A549 (cell line): ENCODE measurements around the gene TCF12. TPM values are rescaled to one million over a fixed set of nuclear protein-coding genes. Genes with fewer than 3 reads are reported as not detected.

Source experiments
- ATAC-seq, 2 experiments: fragments of 200-7000 bp in 1 of 2; fragments of >200 bp in 1 of 2; cut with Nextera tagmentation in 1 of 2; cut with Tn5 transposase in 1 of 2; 3 replicates each; pipeline versions ENCODE4 v1.8.0 to v1.9.1; 2018 to 2020; ENCODE audit warnings: mild to moderate bottlenecking in 1 of 2, moderate library complexity in 1 of 2
- CTCF ChIA-PET: fragments of 300-600 bp; sonication (Branson Sonifier 250); formaldehyde crosslinking; extraction: SDS; loops from one replicate; lab custom pipeline; 2021; ENCODE audit warnings: antibody characterized with exemption, inconsistent platforms; lab: Yijun Ruan, JAX
- POLR2A ChIA-PET: fragments of 350-600 bp; formaldehyde crosslinking; extraction: SDS; loops from one replicate; lab custom pipeline; 2021; ENCODE audit warnings: antibody characterized with exemption, inconsistent platforms; lab: Yijun Ruan, JAX
- DNase-seq, 2 experiments: peaks; one replicate each; pipeline versions ENCODE4 v3.0.0 to v3.0.0-alpha.2; 2011 to 2016; ENCODE audit warnings: low read depth in 1 of 2, low spot score in 1 of 2
- FAIRE-seq: peaks from 2 replicates; lab custom pipeline; 2011; peaks lifted over from hg19 to GRCh38; lab: Jason Lieb, UNC
- H3K27ac ChIP-seq, 2 experiments: fragments of >200 bp; sonication (Bioruptor Twin); formaldehyde crosslinking; 3 replicates each; pipeline ENCODE4 v1.5.1; 2016 to 2017
- H3K4me1 ChIP-seq: fragments of >200 bp; sonication (Bioruptor Twin); formaldehyde crosslinking; 3 replicates; pipeline ENCODE4 v1.6.1; 2016
- H3K4me2 ChIP-seq: fragments of >200 bp; sonication (Bioruptor Twin); formaldehyde crosslinking; 3 replicates; pipeline ENCODE4 v1.6.1; 2016
- H3K4me3 ChIP-seq: fragments of >200 bp; sonication (Bioruptor Twin); formaldehyde crosslinking; 3 replicates; pipeline ENCODE4 v1.5.1; 2016
- H3K9me3 ChIP-seq: fragments of >200 bp; sonication (Bioruptor Twin); formaldehyde crosslinking; 3 replicates; pipeline ENCODE4 v1.6.1; 2016
- BHLHE40 ChIP-seq: IDR thresholded peaks from 2 replicates; pipeline ENCODE4 v1.6.1; 2012; ENCODE audit warnings: low read depth, low read length, inconsistent platforms
- CBX8 ChIP-seq: fragments of 200-600 bp; sonication (generic); IDR thresholded peaks from 2 replicates; pipeline ENCODE4 v1.6.1; 2016
- CHD2 ChIP-seq: fragments of 150-350 bp; IDR thresholded peaks from 2 replicates; pipeline ENCODE4 v1.6.1; 2014; ENCODE audit warnings: low read length; ENCODE audit not compliant: partially characterized antibody
- CHD4 ChIP-seq: fragments of 200-600 bp; sonication (generic); IDR thresholded peaks from 2 replicates; pipeline ENCODE4 v1.6.1; 2016; ENCODE audit warnings: antibody characterized with exemption, mild to moderate bottlenecking, borderline replicate concordance
- E2F6 ChIP-seq: IDR thresholded peaks from 2 replicates; pipeline ENCODE4 v1.6.1; 2012; ENCODE audit warnings: low read depth, borderline replicate concordance
- EHF ChIP-seq: fragments of 250-450 bp; sonication (Bioruptor Pico); IDR thresholded peaks from 2 replicates; pipeline ENCODE4 v1.5.0; 2020; ENCODE audit warnings: mild to moderate bottlenecking
- EHMT2 ChIP-seq: fragments of 200-600 bp; sonication (generic); IDR thresholded peaks from 2 replicates; pipeline ENCODE4 v1.6.1; 2016; ENCODE audit warnings: antibody characterized with exemption, low read depth, mild to moderate bottlenecking, moderate library complexity
- FOSL2 ChIP-seq, 2 experiments: fragments of 450-650 bp in 1 of 2; fragments of >200 bp in 1 of 2; sonication (Bioruptor Twin) in 1 of 2; formaldehyde crosslinking; IDR thresholded peaks; 2 replicates each; pipeline versions ENCODE4 v1.5.0 to v1.6.1; 2016 to 2020; ENCODE audit warnings: mild to moderate bottlenecking in 1 of 2, moderate library complexity in 1 of 2
- HDAC2 ChIP-seq: fragments of 200-600 bp; sonication (generic); IDR thresholded peaks from 2 replicates; pipeline ENCODE4 v1.6.1; 2016
- HOXB13 ChIP-seq: fragments of 250-450 bp; sonication (Bioruptor Pico); IDR thresholded peaks from 2 replicates; pipeline ENCODE4 v1.5.0; 2020; ENCODE audit warnings: low read depth, mild to moderate bottlenecking, moderate library complexity
- JUNB ChIP-seq: fragments of >200 bp; sonication (Bioruptor Twin); formaldehyde crosslinking; IDR thresholded peaks from 2 replicates; pipeline ENCODE4 v1.6.1; 2016
- KDM1A ChIP-seq: fragments of 200-600 bp; sonication (generic); IDR thresholded peaks from 2 replicates; pipeline ENCODE4 v1.6.1; 2016; ENCODE audit warnings: low read depth, mild to moderate bottlenecking
- KDM5A ChIP-seq: fragments of 200-600 bp; sonication (generic); IDR thresholded peaks from 2 replicates; pipeline ENCODE4 v1.6.1; 2016; ENCODE audit warnings: antibody characterized with exemption, mild to moderate bottlenecking
- NR3C1 ChIP-seq: fragments of >200 bp; sonication (Bioruptor Twin); formaldehyde crosslinking; IDR thresholded peaks from 3 replicates; pipeline ENCODE4 v1.6.1; 2017
- PHF8 ChIP-seq: fragments of 200-600 bp; sonication (generic); IDR thresholded peaks from 2 replicates; pipeline ENCODE4 v1.6.1; 2016; ENCODE audit warnings: low read depth, mild to moderate bottlenecking, antibody characterized with exemption, moderate library complexity, borderline replicate concordance
- POLR2AphosphoS2 ChIP-seq: conservative IDR thresholded peaks from 2 replicates; pipeline ENCODE4 v1.6.1; 2012; ENCODE audit warnings: low read length, improper control_type of control experiment, inconsistent platforms
- RARB ChIP-seq: fragments of 250-450 bp; sonication (Bioruptor Pico); IDR thresholded peaks from 2 replicates; pipeline ENCODE4 v1.8.0; 2021; ENCODE audit warnings: mild to moderate bottlenecking, moderate library complexity
- RCOR1 ChIP-seq: fragments of 150-350 bp; IDR thresholded peaks from 2 replicates; pipeline ENCODE4 v1.6.1; 2014; ENCODE audit warnings: antibody characterized with exemption, low read length, low read depth
- RFX5 ChIP-seq: fragments of 450-650 bp; IDR thresholded peaks from 2 replicates; pipeline ENCODE4 v1.7.1; 2014; ENCODE audit warnings: antibody characterized with exemption, mild to moderate bottlenecking, moderate library complexity
- RNF2 ChIP-seq: fragments of 200-600 bp; sonication (generic); IDR thresholded peaks from 2 replicates; pipeline ENCODE4 v1.6.1; 2016; ENCODE audit warnings: low read depth, mild to moderate bottlenecking, antibody characterized with exemption, moderate library complexity, borderline replicate concordance
- TFCP2L1 ChIP-seq: fragments of 250-450 bp; sonication (Bioruptor Pico); IDR thresholded peaks from 2 replicates; pipeline ENCODE4 v1.5.0; 2021; ENCODE audit warnings: mild to moderate bottlenecking
- ZFP36 ChIP-seq: fragments of 450-650 bp; IDR thresholded peaks from 2 replicates; pipeline ENCODE4 v1.6.1; 2014; ENCODE audit warnings: borderline replicate concordance; ENCODE audit not compliant: partially characterized antibody
- ZNF302 ChIP-seq: fragments of 250-450 bp; sonication (Bioruptor Pico); IDR thresholded peaks from 2 replicates; pipeline ENCODE4 v1.9.0; 2021; ENCODE audit warnings: inconsistent platforms, mild to moderate bottlenecking, moderate library complexity
- WGBS: methylation state at CpG from one replicate; pipeline ENCODE4 v1.1.6; 2017; ENCODE audit errors: missing lambda C conversion rate; 5-methylcytosine and 5-hydroxymethylcytosine counted together
- polyA plus RNA-seq, 4 experiments: library from polyadenylated mRNA; depleted of rRNA in 3 of 4; stranded (reverse); fragments of >200 nt; fragmentation: RNase III in 1 of 4; extraction: RNeasy Plus Mini Kit Qiagen cat#74134 plus additional on column Dnase treatment in 1 of 4; gene quantifications; 2 replicates in 3 of 4; 3 replicates in 1 of 4; pipeline ENCODE4 v1.2.3, GENCODE V29; 2011 to 2017
- TF ChIP-seq, protein P1 (sequence below): fragments of 250-450 bp; sonication (Bioruptor Pico); IDR thresholded peaks from 2 replicates; pipeline ENCODE4 v1.5.0; 2021; ENCODE audit warnings: mild to moderate bottlenecking, moderate library complexity, borderline replicate concordance

The TCF12 gene
- polyA plus RNA-seq, 2 of the 4 experiments (the other 2 are of a cell fraction) = 36.3 to 121 TPM

- ChIA-PET CTCF (interaction anchor here (1.0 to 1.9 kb wide), 3 partner anchors 13 to 694 kb away, joined by 3 to 7 read pairs (median 5); no protein-coding TSS in a partner anchor), POLR2A (no interaction called here)
- Histone ChIP-seq H3K4me1 (peaks cover 17% of the 10 kb centered on the region), H3K27ac (no peak overlapping the region), H3K9me3 (peaks cover 9% of the 10 kb centered on the region; the same call in 1 of the 3 replicates)
- ATAC-seq = no peak
- no peak for FAIRE-seq
- no peak for TF ChIP-seq POLR2AphosphoS2
- TF ChIP-seq EHMT2 = no peak
- TF ChIP-seq, all 56 proteins: peak for 0
- no peak for DNase-seq
- Histone ChIP-seq H3K4me2 (no peak overlapping the region), H3K4me3 (no peak overlapping the region)
Measured at GRCh38 chr15:57185507-57186074, 267.1 kb downstream of the TCF12 start.

DNA sequence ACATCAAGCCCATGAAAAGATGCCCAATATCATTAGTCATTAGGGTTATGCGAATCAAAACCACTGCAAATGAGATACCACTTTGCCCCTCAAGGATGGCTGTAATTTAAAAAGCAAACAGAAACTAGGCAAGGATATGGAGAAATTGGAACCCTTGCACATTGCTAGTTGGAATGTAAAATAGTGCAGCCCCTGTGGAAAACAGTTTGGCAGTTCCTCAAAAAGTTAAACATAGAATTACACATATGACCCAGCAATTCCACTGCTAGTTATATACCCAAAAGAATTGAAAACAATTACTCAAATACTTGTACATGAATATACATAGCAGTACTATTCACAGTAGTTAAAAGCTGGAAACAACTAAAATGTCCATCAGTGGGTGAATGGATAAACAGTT, 271.0 kb downstream of the TCF12 start:
- POLR2A ChIA-PET = no interaction called here
- DNase-seq (no peak), FAIRE-seq (peak; percentile 63), ATAC-seq (no peak)
- no peak overlapping the region for H3K4me3 ChIP-seq
- H3K27ac ChIP-seq = no peak overlapping the region
- WGBS = 95% methylated on average over 1 of the region's 1 CpG
- peaks cover 2% of the 10 kb centered on the region; the same call in 2 of the 3 replicates for H3K4me1 ChIP-seq
- TF ChIP-seq EHF (no peak), FOSL2 (IDR thresholded peaks at IDR 0.05) (no peak), FOSL2 (CRISPR knock-in tag; IDR thresholded peaks at IDR 0.05) (no peak), JUNB (no peak), KDM1A (no peak), ZNF302 (CRISPR knock-in tag) (no peak), EHMT2 (no peak), KDM5A (no peak), BHLHE40 (no peak), PHF8 (no peak)
- TF ChIP-seq, protein P1, sequence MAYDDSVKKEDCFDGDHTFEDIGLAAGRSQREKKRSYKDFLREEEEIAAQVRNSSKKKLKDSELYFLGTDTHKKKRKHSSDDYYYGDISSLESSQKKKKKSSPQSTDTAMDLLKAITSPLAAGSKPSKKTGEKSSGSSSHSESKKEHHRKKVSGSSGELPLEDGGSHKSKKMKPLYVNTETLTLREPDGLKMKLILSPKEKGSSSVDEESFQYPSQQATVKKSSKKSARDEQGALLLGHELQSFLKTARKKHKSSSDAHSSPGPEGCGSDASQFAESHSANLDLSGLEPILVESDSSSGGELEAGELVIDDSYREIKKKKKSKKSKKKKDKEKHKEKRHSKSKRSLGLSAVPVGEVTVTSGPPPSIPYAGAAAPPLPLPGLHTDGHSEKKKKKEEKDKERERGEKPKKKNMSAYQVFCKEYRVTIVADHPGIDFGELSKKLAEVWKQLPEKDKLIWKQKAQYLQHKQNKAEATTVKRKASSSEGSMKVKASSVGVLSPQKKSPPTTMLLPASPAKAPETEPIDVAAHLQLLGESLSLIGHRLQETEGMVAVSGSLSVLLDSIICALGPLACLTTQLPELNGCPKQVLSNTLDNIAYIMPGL (CRISPR knock-in tag) = no peak
- CTCF ChIA-PET = interaction anchor here (0.6 kb wide), 1 partner anchor 372 kb away, joined by 3 read pairs; no protein-coding TSS in a partner anchor
- H3K4me2 ChIP-seq = no peak overlapping the region
- H3K9me3 ChIP-seq = peaks cover 9% of the 10 kb centered on the region; the same call in 1 of the 3 replicates

DNA sequence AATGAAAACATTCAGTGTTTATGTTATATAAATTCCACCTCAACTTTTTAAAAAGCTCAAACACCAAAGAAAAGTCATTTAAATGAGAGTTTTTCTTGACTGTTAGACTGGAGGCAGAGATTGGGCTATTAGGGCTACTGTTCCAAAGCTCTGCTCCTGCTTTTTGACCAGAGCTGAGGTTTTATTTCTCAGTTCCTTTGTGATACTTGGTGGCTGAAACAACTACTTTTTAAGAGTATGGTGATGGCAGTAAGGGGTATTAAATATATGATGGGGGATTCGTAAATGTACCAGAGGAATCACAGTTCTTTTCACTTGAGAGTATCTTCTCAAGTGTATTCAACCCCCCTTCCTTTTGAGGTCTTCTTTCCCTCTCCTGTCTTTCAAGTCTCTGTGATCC, 271.8 kb downstream of the TCF12 start:
- no peak overlapping the region for H3K4me3 ChIP-seq
- WGBS = 100% methylated on average over 1 of the region's 1 CpG
- ChIA-PET CTCF (interaction anchor here (0.6 to 1.7 kb wide), 4 partner anchors 23 to 373 kb away, joined by 3 to 4 read pairs (median 4); no protein-coding TSS in a partner anchor), POLR2A (no interaction called here)
- no peak overlapping the region for H3K4me2 ChIP-seq
- no peak for DNase-seq
- H3K9me3 ChIP-seq = peaks cover 9% of the 10 kb centered on the region; the same call in 1 of the 3 replicates
- H3K4me1 ChIP-seq = no peaks in the 10 kb centered on the region
- no peak overlapping the region for H3K27ac ChIP-seq
- FAIRE-seq = no peak
- ATAC-seq = no peak
- TF ChIP-seq HOXB13 (no peak), E2F6 (no peak), KDM5A (no peak), CHD4 (no peak), TFCP2L1 (CRISPR knock-in tag) (no peak), PHF8 (no peak), CHD2 (no peak), ZFP36 (no peak), RFX5 (no peak), HDAC2 (no peak), RCOR1 (no peak), KDM1A (no peak), RNF2 (no peak), CBX8 (no peak), NR3C1 (no peak), RARB (CRISPR knock-in tag) (no peak)
- TF ChIP-seq, protein P1 (CRISPR knock-in tag) = no peak
